ENCODE results near the gene FUOM.

Gene FUOM

GRCh38 chr10:133357285-133358161 lies at the start of gene FUOM:
FUOM (minus strand) TSS chr10:133358019; CDS start chr10:133358007, 12 bp downstream.
- DNase-seq (ENCODE audit: low spot score), result peak; percentile 69

GRCh38 chr10:133405844-133406527 lies 48.2 kb upstream of the FUOM start:
- DNase-seq (ENCODE audit: low spot score), result no peak

- no peak for DNase-seq (ENCODE audit: low spot score)
Observed at GRCh38 chr10:133405272-133405671, 47.5 kb upstream of the FUOM start.

GRCh38 chr10:133403784-133404183 lies 46.0 kb upstream of the FUOM start:
- no peak for DNase-seq (ENCODE audit: low spot score)

GRCh38 chr10:133403359-133403758 lies 45.5 kb upstream of the FUOM start:
- DNase-seq (ENCODE audit: low spot score), result no peak

- DNase-seq (ENCODE audit: low spot score), result no peak
Observed at GRCh38 chr10:133401981-133402725, 44.3 kb upstream of the FUOM start.

- no peak for DNase-seq (ENCODE audit: low spot score)
Observed at GRCh38 chr10:133401500-133401899, 43.7 kb upstream of the FUOM start.

- DNase-seq (ENCODE audit: low spot score), result no peak
Observed at GRCh38 chr10:133400624-133401424, 43.0 kb upstream of the FUOM start.

- DNase-seq (ENCODE audit: low spot score), result no peak
Observed at GRCh38 chr10:133399123-133399601, 41.3 kb upstream of the FUOM start.

GRCh38 chr10:133397938-133398337 lies 40.1 kb upstream of the FUOM start:
- no peak for DNase-seq (ENCODE audit: low spot score)

GRCh38 chr10:133396035-133396624 lies 38.3 kb upstream of the FUOM start:
- DNase-seq (ENCODE audit: low spot score), result no peak

- DNase-seq (ENCODE audit: low spot score), result no peak
Observed at GRCh38 chr10:133394801-133395221, 37.0 kb upstream of the FUOM start.

- peak; percentile 92 for DNase-seq (ENCODE audit: low spot score)
Observed at GRCh38 chr10:133394064-133394663, 36.3 kb upstream of the FUOM start, which contains the start of gene MTG1. MTG1 (plus strand) TSS chr10:133394157; CDS start chr10:133394221, 64 bp downstream.

GRCh38 chr10:133393401-133394063 lies 35.7 kb upstream of the FUOM start:
- no peak for DNase-seq (ENCODE audit: low spot score)

- no peak for DNase-seq (ENCODE audit: low spot score)
Observed at GRCh38 chr10:133391761-133392518, 34.1 kb upstream of the FUOM start.

- no peak for DNase-seq (ENCODE audit: low spot score)
Observed at GRCh38 chr10:133391249-133391635, 33.4 kb upstream of the FUOM start.

- DNase-seq (ENCODE audit: low spot score), result no peak
Observed at GRCh38 chr10:133390597-133391248, 32.9 kb upstream of the FUOM start.

- DNase-seq (ENCODE audit: low spot score), result no peak
Observed at GRCh38 chr10:133388973-133389818, 31.4 kb upstream of the FUOM start.
